Mesenchymal stem cell (in vitro differentiated cells and primary cell): ENCODE measurements around the gene TSC2.
A peak's percentile ranks its signal among the peaks of the same experiment; 100 is the strongest.

Experiments
- DNase-seq: peaks from one replicate; pipeline ENCODE4 v3.0.0-alpha.2; 2013
- H2AFZ ChIP-seq: one replicate; pipeline ENCODE4 v1.6.1; 2013; ENCODE audit warnings: low read depth, mild to moderate bottlenecking, control low read depth, inconsistent platforms, low read length, moderate library complexity
- H2AK5ac ChIP-seq: 2 replicates; pipeline ENCODE4 v1.6.1; 2013; ENCODE audit warnings: low read length, moderate library complexity, mild to moderate bottlenecking, inconsistent platforms; ENCODE audit not compliant: severe bottlenecking
- H2BK120ac ChIP-seq: one replicate; pipeline ENCODE4 v1.6.1; 2013; ENCODE audit warnings: low read depth, mild to moderate bottlenecking, inconsistent platforms, low read length, moderate library complexity
- H2BK12ac ChIP-seq, 2 experiments: one replicate each; pipeline ENCODE4 v1.6.1; 2013; ENCODE audit warnings: inconsistent platforms in 2 of 2, low read length in 2 of 2, mild to moderate bottlenecking in 2 of 2, moderate library complexity in 2 of 2, control low read depth in 1 of 2
- H2BK15ac ChIP-seq: one replicate; pipeline ENCODE4 v1.6.1; 2013; ENCODE audit warnings: mild to moderate bottlenecking, low read depth, inconsistent platforms; ENCODE audit not compliant: poor library complexity, severe bottlenecking
- H2BK5ac ChIP-seq: 2 replicates; pipeline ENCODE4 v1.6.1; 2013; ENCODE audit warnings: low read depth, mild to moderate bottlenecking, low read length, control low read depth, inconsistent platforms; ENCODE audit not compliant: poor library complexity, severe bottlenecking
- H3K14ac ChIP-seq, 2 experiments: one replicate each; pipeline ENCODE4 v1.6.1; 2013; ENCODE audit warnings: inconsistent platforms in 2 of 2, low read length in 2 of 2, control low read depth in 1 of 2, mild to moderate bottlenecking in 1 of 2, moderate library complexity in 1 of 2
- H3K18ac ChIP-seq, 2 experiments: one replicate each; pipeline ENCODE4 v1.6.1; 2013; ENCODE audit warnings: inconsistent platforms in 2 of 2, low read length in 2 of 2, control low read depth in 1 of 2, low read depth in 1 of 2, mild to moderate bottlenecking in 1 of 2
- H3K23ac ChIP-seq, 2 experiments: one replicate each; pipeline ENCODE4 v1.6.1; 2013; ENCODE audit warnings: inconsistent platforms in 2 of 2, low read length in 2 of 2, mild to moderate bottlenecking in 2 of 2, moderate library complexity in 2 of 2, control low read depth in 1 of 2
- H3K27ac ChIP-seq: 2 replicates; pipeline ENCODE4 v1.5.1; 2013; ENCODE audit warnings: mild to moderate bottlenecking, moderate library complexity, low read length, control low read depth, inconsistent platforms; ENCODE audit not compliant: poor library complexity, severe bottlenecking
- H3K27me3 ChIP-seq, 2 experiments: 2 replicates each; pipeline versions ENCODE4 v1.6.1 to v1.7.0; 2013; ENCODE audit warnings: low read length in 2 of 2, mild to moderate bottlenecking in 2 of 2, moderate library complexity in 2 of 2, control low read depth in 1 of 2, inconsistent platforms in 1 of 2; ENCODE audit not compliant: control insufficient read depth in 1 of 2, insufficient read depth in 1 of 2
- H3K36me3 ChIP-seq, 2 experiments: 2 replicates each; pipeline versions ENCODE4 v1.6.1 to v1.7.0; 2013; ENCODE audit warnings: low read length in 2 of 2, control low read depth in 1 of 2, inconsistent platforms in 1 of 2, low read depth in 1 of 2, mild to moderate bottlenecking in 1 of 2; ENCODE audit not compliant: insufficient read depth in 2 of 2, control insufficient read depth in 1 of 2
- H3K4ac ChIP-seq, 2 experiments: one replicate each; pipeline ENCODE4 v1.6.1; 2013; ENCODE audit warnings: inconsistent platforms in 2 of 2, low read length in 2 of 2, mild to moderate bottlenecking in 2 of 2, moderate library complexity in 2 of 2, control low read depth in 1 of 2, low read depth in 1 of 2
- H3K4me1 ChIP-seq: 2 replicates; pipeline ENCODE4 v1.6.1; 2013; ENCODE audit warnings: low read depth, low read length, control low read depth; ENCODE audit not compliant: control insufficient read depth, insufficient read depth
- H3K4me2 ChIP-seq: 2 replicates; pipeline ENCODE4 v1.6.1; 2013; ENCODE audit warnings: low read length, mild to moderate bottlenecking, inconsistent platforms; ENCODE audit not compliant: poor library complexity, severe bottlenecking
- H3K4me3 ChIP-seq, 2 experiments: 2 replicates each; pipeline versions ENCODE4 v1.5.1 to v1.7.0; 2013; ENCODE audit warnings: low read length in 2 of 2, mild to moderate bottlenecking in 2 of 2, control low read depth in 1 of 2, low read depth in 1 of 2; ENCODE audit not compliant: insufficient read depth in 1 of 2
- H3K79me1 ChIP-seq: replicated peaks from 2 replicates; pipeline ENCODE4 v1.6.1; 2013; ENCODE audit warnings: mild to moderate bottlenecking, control low read depth, low read length, inconsistent platforms; ENCODE audit not compliant: poor library complexity, severe bottlenecking
- H3K9ac ChIP-seq: 2 replicates; pipeline ENCODE4 v1.7.0; 2013; ENCODE audit warnings: mild to moderate bottlenecking, low read length, moderate library complexity
- H3K9me3 ChIP-seq: 2 replicates; pipeline ENCODE4 v1.7.0; 2013; ENCODE audit warnings: mild to moderate bottlenecking, low read length; ENCODE audit not compliant: control insufficient read depth
- H4K8ac ChIP-seq: one replicate; pipeline ENCODE4 v1.6.1; 2013; ENCODE audit warnings: inconsistent platforms, mild to moderate bottlenecking, low read length, moderate library complexity
- H4K91ac ChIP-seq: one replicate; pipeline ENCODE4 v1.6.1; 2013; ENCODE audit warnings: mild to moderate bottlenecking, low read length, inconsistent platforms
- WGBS: methylation state at CpG from one replicate; pipeline ENCODE4 v1.1.7; 2013; ENCODE audit warnings: mixed read lengths; 5-methylcytosine and 5-hydroxymethylcytosine counted together

The TSC2 gene

DNA sequence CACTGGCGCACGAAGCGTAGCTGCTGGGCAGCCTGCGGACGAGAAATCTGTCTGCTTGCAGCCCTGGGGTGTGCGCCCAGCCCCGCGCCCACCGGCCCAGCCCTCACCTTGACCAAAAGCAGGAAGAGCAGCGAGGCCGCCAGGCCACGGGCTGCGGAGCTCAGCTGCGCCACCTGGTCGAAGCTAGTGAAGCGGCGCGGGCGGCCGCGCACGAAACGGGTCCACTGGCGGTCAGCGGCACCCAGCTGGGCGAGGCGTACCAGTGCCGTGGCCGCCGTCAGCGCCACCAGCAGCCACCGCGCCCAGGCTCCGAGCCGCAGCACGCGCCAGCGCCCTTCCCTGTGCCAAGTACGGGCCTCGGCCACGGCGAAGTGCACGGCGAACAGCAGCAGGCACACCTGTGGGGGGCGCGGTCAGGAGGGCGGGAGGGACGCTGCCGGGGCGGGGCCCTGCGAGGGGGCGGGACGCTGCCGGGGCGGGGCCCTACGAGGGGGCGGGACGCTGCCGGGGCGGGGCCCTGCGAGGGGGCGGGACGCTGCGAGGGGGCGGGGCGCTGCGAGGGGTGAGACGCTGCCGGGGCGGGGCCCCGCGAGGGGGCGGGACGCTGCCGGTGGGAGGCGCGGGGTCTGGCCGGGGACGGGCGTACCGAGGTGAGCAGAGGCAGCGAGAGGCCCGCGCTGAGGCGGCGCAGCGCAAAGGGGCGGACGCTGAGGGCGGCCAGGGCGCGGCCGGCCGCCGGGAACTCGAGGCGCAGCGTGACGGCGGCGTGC lies 43.2 kb downstream of the TSC2 start:
- H2AFZ ChIP-seq: no peak overlapping the region
- H3K4ac ChIP-seq: peak overlapping the region in 1 of 2 experiments; percentile 9
- H3K9me3 ChIP-seq: no peaks in the 10 kb centered on the region
- H3K23ac ChIP-seq: no peak overlapping the region
- peak overlapping the region in 1 of 2 experiments; percentile 56 for H3K14ac ChIP-seq
- H2BK5ac ChIP-seq: no peak overlapping the region
- H4K91ac ChIP-seq: peak overlapping the region; percentile 86
- no peak overlapping the region for H3K27ac ChIP-seq
- peak overlapping the region; percentile 54 for H3K4me2 ChIP-seq
- H2AK5ac ChIP-seq: no peak overlapping the region
- WGBS: 43% methylated on average over 48 of the region's 101 CpGs
- peak overlapping the region; percentile 24 for H2BK120ac ChIP-seq
- no peaks in the 10 kb centered on the region for H3K27me3 ChIP-seq
- H2BK15ac ChIP-seq: no peak overlapping the region
- H4K8ac ChIP-seq: peak overlapping the region; percentile 75
- H3K79me1 ChIP-seq: peaks cover 9% of the 10 kb centered on the region
- no peak overlapping the region for H2BK12ac ChIP-seq
- peaks cover 47% of the 10 kb centered on the region for H3K4me1 ChIP-seq
- no peak overlapping the region for H3K9ac ChIP-seq
- peak overlapping the region; percentile 50 to 75 for H3K18ac ChIP-seq
- H3K36me3 ChIP-seq: peaks cover 78 to 89% of the 10 kb centered on the region in 2 experiments
- DNase-seq: peak; percentile 79
- H3K4me3 ChIP-seq: peak overlapping the region in 1 of 2 experiments; percentile 37

- Histone ChIP-seq H2BK5ac (no peak overlapping the region), H3K9ac (no peak overlapping the region), H4K91ac (peak overlapping the region; percentile 86), H3K9me3 (no peaks in the 10 kb centered on the region), H2AK5ac (no peak overlapping the region), H2BK15ac (peak overlapping the region; percentile 40), H3K4me3 (peak overlapping the region in 1 of 2 experiments; percentile 37), H3K14ac (peak overlapping the region in 1 of 2 experiments; percentile 56), H3K27me3 (no peaks in the 10 kb centered on the region), H4K8ac (peak overlapping the region; percentile 75), H3K36me3 (peaks cover 74 to 88% of the 10 kb centered on the region in 2 experiments), H2AFZ (no peak overlapping the region), H3K79me1 (peaks cover 9% of the 10 kb centered on the region), H3K18ac (peak overlapping the region; percentile 50 to 75), H3K4ac (peak overlapping the region; percentile 8 to 83), H2BK12ac (peak overlapping the region in 1 of 2 experiments; percentile 48), H2BK120ac (peak overlapping the region; percentile 24), H3K27ac (no peak overlapping the region), H3K4me2 (peak overlapping the region; percentile 54), H3K23ac (no peak overlapping the region), H3K4me1 (peaks cover 50% of the 10 kb centered on the region)
- 49% methylated on average over 46 of the region's 49 CpGs for WGBS
- peak; percentile 13 for DNase-seq
These were observed 43.9 kb downstream of the TSC2 start for GRCh38 chr16:2091547-2092255.

DNA sequence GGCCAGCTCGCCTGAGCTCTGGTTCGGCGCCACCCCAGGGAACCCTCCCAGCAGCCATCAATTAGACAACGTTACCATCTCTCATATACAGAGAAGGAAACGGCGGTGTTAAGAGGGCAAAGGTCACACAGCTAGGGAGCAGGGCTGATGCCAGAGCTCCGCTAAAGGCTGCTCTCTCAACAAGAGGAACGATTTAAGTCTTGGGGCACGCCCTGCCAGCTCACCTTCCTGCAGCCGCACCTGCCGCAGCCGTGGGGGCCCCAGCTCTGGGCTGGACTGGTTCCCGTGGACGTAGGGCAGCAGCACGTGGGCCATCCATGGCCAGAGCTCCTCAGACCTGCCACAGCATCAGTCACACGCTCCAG lies 44.5 kb downstream of the TSC2 start:
- WGBS: 70% methylated on average over 16 of the region's 16 CpGs
- Histone ChIP-seq H3K27me3 (no peaks in the 10 kb centered on the region), H3K79me1 (peaks cover 9% of the 10 kb centered on the region), H2AFZ (no peak overlapping the region), H3K36me3 (peaks cover 73 to 88% of the 10 kb centered on the region in 2 experiments), H2BK15ac (no peak overlapping the region), H3K18ac (peak overlapping the region in 1 of 2 experiments; percentile 7), H3K14ac (no peak overlapping the region), H3K27ac (no peak overlapping the region), H2BK120ac (no peak overlapping the region), H2BK12ac (no peak overlapping the region), H3K4me2 (no peak overlapping the region), H3K4me3 (no peak overlapping the region), H2BK5ac (no peak overlapping the region), H3K23ac (no peak overlapping the region), H4K8ac (no peak overlapping the region), H3K4me1 (peaks cover 51% of the 10 kb centered on the region), H3K4ac (peak overlapping the region in 1 of 2 experiments; percentile 37), H4K91ac (no peak overlapping the region), H2AK5ac (no peak overlapping the region), H3K9me3 (no peaks in the 10 kb centered on the region), H3K9ac (no peak overlapping the region)
- DNase-seq: no peak

- 96% methylated on average over 13 of the region's 13 CpGs for WGBS
- H3K4me3 ChIP-seq: no peak overlapping the region
- H3K4me1 ChIP-seq: peaks cover 52% of the 10 kb centered on the region
- DNase-seq: no peak
- no peak overlapping the region for H2BK15ac ChIP-seq
- no peak overlapping the region for H2AK5ac ChIP-seq
- no peak overlapping the region for H3K4me2 ChIP-seq
- no peak overlapping the region for H4K91ac ChIP-seq
- H3K79me1 ChIP-seq: peaks cover 9% of the 10 kb centered on the region
- H3K36me3 ChIP-seq: peaks cover 78 to 87% of the 10 kb centered on the region in 2 experiments
- no peaks in the 10 kb centered on the region for H3K9me3 ChIP-seq
- H4K8ac ChIP-seq: no peak overlapping the region
- H3K27ac ChIP-seq: no peak overlapping the region
- H3K4ac ChIP-seq: peak overlapping the region in 1 of 2 experiments; percentile 37
- H2BK5ac ChIP-seq: no peak overlapping the region
- no peaks in the 10 kb centered on the region for H3K27me3 ChIP-seq
- no peak overlapping the region for H2BK120ac ChIP-seq
- no peak overlapping the region for H2BK12ac ChIP-seq
- H3K23ac ChIP-seq: no peak overlapping the region
- no peak overlapping the region for H3K14ac ChIP-seq
- H2AFZ ChIP-seq: no peak overlapping the region
- no peak overlapping the region for H3K9ac ChIP-seq
- H3K18ac ChIP-seq: no peak overlapping the region
These were observed 45.1 kb downstream of the TSC2 start for GRCh38 chr16:2092866-2093265.
